Fibroblast of skin of left biceps (primary cell): ENCODE measurements around the gene THRB.

Experiments
- DNase-seq, 2 experiments: peaks; one replicate each; pipeline ENCODE4 v3.0.0-alpha.2; 2013; ENCODE audit warnings: low read depth in 2 of 2

THRB gene

DNA sequence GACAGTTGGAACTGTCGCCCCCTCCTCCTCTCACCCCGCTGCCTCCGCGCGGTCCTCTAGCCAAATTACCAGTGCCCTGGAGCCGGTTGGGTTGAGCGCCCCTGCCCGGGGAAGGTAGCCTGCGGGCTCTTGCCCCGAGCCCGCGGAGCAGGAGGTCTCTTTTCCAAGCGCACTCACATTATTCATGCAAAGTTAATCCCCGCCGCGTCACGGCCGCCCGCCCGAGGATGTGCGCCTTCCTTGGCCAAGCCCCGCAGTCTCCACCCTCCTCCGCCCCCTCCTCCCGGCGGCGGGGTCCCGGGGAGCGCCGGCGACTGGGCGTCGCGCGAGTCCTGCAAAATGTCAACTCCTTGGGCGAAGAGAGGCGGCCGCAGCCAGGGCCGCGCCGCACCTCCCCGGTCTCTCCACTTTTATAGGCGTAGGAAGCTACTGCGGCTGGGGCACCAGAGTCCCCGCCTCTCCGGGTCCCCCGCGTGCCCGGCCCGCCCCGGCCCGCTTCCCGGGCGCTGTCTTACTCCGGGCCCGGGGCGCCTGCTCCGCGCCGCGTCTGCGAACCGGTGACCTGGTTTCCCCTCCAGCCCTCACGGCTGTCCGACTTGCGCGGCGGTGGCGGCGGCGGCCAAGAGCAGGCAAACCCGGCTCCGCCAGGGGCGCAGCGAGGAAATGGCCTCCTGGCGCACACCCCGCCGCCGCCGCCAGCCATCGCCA lies at the start of gene THRB:
THRB (minus strand) TSS at position 233 of the 708 bp plus-strand sequence.
- no peak for DNase-seq

- no peak for DNase-seq
These were observed 47.3 kb upstream of the THRB start for GRCh38 chr3:24541935-24542334.

GRCh38 chr3:24540821-24541220 lies 46.2 kb upstream of the THRB start:
- no peak for DNase-seq

DNA sequence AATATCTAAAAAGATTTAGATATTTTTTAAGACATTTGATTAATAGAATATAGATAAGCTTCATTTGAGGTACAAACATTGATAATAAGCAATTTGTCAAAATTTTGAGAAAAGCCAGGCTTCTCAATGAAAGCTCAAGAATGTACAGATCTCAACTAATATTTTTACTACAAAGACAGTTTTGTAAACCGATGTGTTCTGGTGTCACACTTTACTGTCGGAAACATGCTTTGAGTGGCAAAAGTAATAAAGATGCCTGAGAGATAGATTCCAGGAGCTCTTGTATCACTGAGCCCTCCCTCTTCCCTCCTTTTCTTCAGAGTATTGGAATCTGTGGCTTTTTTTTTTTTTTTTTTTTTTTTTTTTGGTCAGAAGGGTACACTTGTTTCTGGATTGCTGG lies 45.0 kb upstream of the THRB start:
- no peak for DNase-seq

DNA sequence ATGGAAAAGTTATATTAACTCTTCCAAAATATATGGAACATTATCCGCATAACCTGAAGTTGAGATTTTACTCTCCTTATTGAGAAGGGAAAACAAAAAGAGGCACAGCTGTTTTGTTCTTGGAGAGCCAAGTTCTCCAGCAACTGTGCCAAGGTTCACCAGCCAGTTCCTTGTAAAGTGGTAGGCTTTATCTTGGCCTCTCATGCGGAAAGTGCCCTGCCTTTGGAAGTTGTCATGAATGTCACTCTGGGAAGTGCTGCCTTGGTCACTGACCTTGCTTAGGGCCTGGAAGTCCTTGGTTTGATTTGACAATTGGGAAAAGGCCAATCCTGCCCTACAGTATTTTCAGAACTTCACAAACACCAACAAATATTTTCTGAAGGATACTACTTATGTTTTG lies 44.2 kb upstream of the THRB start:
- DNase-seq = no peak

DNA sequence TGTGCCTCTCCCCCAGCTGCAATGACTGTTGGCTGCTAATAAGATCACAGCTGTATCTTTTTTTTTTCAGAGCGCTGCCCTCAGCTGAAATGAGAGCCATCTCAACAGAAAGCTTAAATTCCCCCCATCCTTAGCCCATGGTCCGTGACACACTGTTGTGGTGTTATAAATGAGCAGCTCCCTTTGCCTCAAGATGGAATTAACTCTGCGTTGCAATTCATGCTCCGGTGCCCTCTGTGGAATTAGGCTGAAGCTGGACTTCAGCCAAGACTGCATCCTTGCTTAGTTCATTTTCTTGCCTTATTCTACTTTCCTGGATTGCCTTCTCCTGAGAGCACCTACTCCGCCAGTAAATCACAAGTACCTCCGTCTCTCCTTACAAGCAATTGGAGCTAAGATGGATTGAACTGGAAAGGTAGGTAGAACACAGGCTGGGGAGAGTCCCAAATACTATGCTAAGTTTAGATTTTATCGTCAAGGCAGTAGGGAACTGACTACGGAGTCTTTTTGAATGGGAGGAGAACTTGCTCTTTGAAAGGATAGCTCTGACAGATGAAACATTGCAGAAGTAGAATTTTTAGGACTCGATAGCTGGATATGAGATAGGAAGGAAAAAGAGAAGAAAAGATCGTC lies 39.0 kb upstream of the THRB start:
- DNase-seq = no peak

DNA sequence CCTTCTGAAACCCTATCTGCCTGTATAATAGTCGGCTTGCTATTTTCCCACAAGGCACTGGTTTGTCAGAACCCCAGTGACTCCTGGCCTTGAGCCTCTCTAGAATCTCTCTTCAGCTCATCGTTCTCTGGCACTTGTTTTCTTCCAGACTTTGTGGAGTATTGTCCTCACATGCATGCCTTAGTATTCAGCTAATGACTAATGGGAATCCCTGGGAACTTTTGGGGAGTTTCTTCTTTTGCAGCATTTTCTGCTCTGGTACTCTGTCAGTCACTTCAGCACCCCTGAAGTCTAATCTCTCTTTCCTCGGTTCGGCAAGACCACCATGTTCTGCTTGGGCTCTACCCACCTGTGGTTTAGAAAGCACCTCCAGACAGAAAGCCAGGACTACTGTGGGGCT lies 35.8 kb upstream of the THRB start:
- DNase-seq = no peak

- DNase-seq = no peak
These were observed 34.6 kb upstream of the THRB start for GRCh38 chr3:24529210-24529609.

DNA sequence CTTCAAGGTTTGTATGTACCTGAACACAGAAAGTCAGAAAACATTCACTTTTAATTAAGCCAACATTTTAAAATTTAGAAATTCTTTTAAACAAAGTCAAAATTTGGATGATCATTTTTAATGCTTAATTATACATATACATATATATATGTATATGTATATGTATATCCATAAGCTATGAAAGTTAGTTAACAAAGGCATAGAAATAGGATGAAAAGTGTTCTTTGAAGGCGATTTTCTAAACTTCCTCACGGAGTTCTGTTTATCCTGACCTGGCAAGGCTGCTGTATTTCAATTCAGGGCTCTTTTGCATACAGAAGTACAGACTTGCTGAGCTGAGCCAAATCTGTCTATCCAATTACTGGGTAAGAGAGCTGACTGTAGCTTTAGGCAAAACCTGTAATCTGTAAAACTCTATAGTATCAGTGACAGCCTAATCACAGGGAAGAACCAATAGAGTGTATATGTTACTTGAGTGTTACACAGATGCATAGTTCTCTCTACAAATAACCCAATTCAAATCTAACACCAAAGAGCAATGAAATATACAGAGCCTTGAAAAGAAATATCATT lies 32.1 kb upstream of the THRB start:
- no peak for DNase-seq

GRCh38 chr3:24525557-24525956 lies 30.9 kb upstream of the THRB start:
- no peak for DNase-seq

DNA sequence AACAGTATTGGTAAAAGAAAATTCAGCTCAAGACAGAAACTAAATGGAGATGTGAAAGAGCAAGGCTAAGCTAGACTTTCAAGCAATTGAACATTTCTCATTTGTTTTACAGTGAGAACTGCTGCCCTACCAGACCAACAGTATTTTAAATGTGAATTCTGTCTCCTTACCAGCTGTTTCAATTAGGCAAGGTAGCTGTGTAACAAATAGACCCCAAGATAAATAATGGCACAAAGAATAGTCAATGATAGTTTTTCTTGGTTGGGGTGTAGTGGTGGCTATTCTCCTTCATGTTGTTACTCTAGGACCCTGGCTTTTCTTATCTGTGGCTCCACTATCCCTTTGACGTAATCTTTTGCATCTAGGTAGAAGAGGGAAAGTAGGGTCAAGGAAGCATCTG lies 30.4 kb upstream of the THRB start:
- no peak for DNase-seq

GRCh38 chr3:24523988-24524727 lies 29.5 kb upstream of the THRB start:
- no peak for DNase-seq

DNA sequence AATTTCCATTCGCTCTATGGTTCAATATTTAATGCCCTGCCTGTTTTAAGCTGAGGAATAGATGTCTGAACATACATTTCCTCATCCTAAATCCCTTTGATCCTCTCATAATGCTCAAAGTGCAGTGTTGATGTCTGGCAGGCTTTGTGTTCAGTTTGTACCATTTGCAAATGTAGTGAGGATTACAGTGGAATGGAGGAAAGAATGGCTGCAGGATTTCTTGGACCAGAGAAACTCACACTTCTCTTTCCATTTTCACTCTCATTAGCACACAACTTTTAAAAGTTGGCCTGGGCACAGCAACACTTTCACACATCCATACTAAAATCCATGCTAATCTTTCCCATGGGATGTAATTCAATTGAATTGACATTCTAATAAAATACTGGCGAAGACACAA lies 28.6 kb upstream of the THRB start:
- DNase-seq = no peak

DNA sequence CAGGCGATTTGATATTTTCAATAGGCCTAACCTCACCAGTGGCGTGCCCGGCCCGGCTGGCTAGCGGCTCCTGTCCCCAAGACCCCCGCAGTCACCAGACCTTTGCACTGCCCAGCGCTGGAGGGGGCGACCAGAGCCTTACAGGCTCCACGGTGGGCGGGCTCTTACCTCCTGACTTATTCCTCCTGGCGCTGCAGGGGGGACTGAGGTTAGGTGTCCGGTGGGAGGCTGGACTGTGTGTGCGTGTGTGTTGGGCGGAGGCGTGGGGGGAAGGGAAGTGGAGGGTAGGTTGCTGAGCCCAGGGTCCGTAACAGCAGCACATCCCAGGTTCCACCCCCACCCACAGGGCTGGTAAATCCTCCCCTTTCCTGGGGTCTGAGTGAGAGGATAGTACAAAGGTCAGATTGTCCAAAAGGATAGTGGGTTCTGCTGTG lies 27.5 kb upstream of the THRB start:
- no peak for DNase-seq

GRCh38 chr3:24521420-24522145 lies 26.9 kb upstream of the THRB start:
- no peak for DNase-seq

GRCh38 chr3:24520976-24521419 lies 26.3 kb upstream of the THRB start:
- no peak for DNase-seq

- DNase-seq = no peak
These were observed 25.4 kb upstream of the THRB start for GRCh38 chr3:24520101-24520495.

GRCh38 chr3:24519368-24520100 lies 24.9 kb upstream of the THRB start:
- no peak for DNase-seq

DNA sequence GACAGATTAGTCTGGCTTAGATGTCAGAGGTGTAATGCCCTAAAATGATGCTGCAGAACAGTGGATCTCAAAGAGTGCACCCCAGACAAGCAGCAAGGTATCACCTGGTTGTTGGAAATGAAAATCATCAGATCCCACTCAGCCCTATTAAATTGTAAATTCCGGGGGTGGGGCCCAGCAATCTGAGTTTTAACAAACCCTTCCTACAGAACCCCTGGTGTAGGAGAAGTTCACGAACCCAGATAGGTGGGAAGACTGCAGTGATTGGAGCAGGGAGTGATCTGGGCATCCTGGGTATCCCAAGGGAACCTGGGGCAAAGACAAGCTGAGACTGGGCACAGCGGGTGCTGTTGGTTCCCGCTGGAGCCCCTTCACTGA lies 24.3 kb upstream of the THRB start:
- DNase-seq = no peak

GRCh38 chr3:24514119-24514518 lies 19.5 kb upstream of the THRB start:
- DNase-seq = no peak

- DNase-seq = peak in 1 of 2 experiments; percentile 52
These were observed 18.8 kb upstream of the THRB start for GRCh38 chr3:24513463-24513862.
